ENCODE measurements around the gene GSX2.

GSX2 gene

DNA sequence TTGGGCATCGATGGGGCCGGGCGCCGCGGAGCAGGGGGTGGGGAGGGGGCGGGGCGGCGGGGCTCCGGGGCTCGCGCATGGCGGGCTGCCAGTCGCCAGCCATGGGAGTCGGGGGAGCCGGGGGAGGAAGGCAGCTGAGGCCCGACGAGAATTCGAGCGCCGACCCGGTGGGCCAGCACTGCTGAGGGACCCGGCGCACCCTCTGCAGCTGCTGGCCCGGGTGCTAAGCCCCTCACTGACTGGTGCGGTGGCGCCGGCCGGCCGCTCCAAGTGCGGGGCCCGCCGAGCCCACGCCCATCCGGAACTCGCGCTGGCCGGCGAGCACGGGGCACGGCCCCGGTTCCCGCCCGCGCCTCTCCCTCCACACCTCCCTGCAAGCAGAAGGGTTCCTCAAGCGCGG lies 49.4 kb downstream of the GSX2 start:
- TF ChIP-seq, protein P1, sequence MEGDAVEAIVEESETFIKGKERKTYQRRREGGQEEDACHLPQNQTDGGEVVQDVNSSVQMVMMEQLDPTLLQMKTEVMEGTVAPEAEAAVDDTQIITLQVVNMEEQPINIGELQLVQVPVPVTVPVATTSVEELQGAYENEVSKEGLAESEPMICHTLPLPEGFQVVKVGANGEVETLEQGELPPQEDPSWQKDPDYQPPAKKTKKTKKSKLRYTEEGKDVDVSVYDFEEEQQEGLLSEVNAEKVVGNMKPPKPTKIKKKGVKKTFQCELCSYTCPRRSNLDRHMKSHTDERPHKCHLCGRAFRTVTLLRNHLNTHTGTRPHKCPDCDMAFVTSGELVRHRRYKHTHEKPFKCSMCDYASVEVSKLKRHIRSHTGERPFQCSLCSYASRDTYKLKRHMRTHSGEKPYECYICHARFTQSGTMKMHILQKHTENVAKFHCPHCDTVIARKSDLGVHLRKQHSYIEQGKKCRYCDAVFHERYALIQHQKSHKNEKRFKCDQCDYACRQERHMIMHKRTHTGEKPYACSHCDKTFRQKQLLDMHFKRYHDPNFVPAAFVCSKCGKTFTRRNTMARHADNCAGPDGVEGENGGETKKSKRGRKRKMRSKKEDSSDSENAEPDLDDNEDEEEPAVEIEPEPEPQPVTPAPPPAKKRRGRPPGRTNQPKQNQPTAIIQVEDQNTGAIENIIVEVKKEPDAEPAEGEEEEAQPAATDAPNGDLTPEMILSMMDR (IDR thresholded peaks at IDR 0.05; ENCODE audit: insufficient read depth, missing control alignments) = no peak
- no peak for FAIRE-seq
- no peak for DNase-seq (ENCODE audit: insufficient read length, low spot score)

All from D721Med (cell line).